ENCODE results near the gene ZBTB20.

Gene ZBTB20

DNA sequence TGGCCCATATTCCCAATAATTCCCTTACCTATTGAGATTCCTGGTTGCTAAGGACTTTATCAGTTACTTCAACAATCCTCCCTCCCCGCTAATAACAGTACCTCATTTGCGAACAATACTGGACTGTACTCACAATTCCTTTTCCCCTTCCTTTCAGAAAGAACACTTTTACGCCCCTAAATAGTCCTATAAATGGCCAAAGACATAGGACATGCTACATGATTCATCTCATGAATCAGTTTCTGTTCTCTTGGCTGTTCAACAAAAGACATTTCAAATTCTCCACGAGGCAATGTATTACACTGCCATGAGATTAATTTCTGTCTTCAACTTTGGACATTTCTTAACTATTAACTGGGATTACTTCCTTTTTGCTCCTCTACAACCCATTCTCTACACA, 588.8 kb downstream of the ZBTB20 start:
- Mint-ChIP-seq H3K9me3 (no peaks in the 10 kb centered on the region), H3K4me3 (no peak overlapping the region), H3K36me3 (ENCODE audit: low read depth) (peaks cover 4% of the 10 kb centered on the region), H3K4me1 (no peaks in the 10 kb centered on the region), H3K27me3 (no peaks in the 10 kb centered on the region), H3K27ac (no peak overlapping the region)
- ATAC-seq (no peak), DNase-seq (no peak)

DNA sequence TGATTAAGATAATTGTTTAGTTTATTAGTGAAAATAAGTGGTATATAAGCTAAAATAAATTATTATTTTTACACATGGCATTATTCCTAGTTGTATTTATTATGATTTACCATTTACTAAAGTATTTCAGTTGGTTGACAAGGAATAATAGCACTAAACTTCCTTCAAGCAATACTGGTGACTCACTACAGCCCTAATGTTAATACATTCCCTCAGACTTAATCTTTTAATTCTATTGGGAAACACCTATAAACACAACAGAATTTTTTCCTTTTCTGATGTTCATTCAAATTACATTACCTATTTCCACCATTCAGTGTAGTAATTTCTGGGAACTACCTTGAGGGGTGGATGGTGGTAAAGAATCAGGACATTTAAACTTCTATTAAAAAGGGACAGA, 589.3 kb downstream of the ZBTB20 start:
- Mint-ChIP-seq H3K27ac (no peak overlapping the region), H3K27me3 (no peaks in the 10 kb centered on the region), H3K9me3 (no peaks in the 10 kb centered on the region), H3K36me3 (ENCODE audit: low read depth) (peaks cover 4% of the 10 kb centered on the region), H3K4me1 (no peaks in the 10 kb centered on the region), H3K4me3 (no peak overlapping the region)
- no peak for ATAC-seq
- DNase-seq = no peak

DNA sequence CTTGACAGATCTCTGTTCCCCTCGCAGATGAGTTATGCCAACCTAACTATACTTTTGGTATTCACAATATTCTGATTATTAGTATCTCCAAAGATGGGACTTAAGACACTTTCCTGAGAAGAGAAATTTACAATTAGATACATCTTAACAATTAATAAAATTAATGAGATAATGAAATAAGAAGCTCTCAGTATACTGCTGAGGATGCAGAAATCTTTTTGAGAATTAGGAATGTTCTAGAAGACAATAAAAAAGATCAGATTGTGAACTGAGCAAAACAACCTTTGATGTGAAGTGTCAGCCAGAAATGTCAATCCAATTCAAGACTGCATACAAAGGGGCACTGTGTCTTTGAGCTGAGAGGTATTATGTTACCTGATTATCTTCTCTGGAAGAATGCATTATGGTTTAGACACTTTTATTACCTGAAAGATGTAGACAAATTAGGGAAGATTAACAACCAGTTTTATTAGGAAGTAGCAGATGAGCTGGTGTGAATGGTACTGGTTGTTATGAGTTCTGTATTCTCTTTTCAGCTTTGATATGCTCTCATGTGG, 590.4 kb downstream of the ZBTB20 start:
- Mint-ChIP-seq H3K4me3 (no peak overlapping the region), H3K36me3 (ENCODE audit: low read depth) (no peaks in the 10 kb centered on the region), H3K4me1 (peaks cover 3% of the 10 kb centered on the region), H3K9me3 (no peaks in the 10 kb centered on the region), H3K27me3 (no peaks in the 10 kb centered on the region), H3K27ac (no peak overlapping the region)
- DNase-seq (no peak), ATAC-seq (no peak)

DNA sequence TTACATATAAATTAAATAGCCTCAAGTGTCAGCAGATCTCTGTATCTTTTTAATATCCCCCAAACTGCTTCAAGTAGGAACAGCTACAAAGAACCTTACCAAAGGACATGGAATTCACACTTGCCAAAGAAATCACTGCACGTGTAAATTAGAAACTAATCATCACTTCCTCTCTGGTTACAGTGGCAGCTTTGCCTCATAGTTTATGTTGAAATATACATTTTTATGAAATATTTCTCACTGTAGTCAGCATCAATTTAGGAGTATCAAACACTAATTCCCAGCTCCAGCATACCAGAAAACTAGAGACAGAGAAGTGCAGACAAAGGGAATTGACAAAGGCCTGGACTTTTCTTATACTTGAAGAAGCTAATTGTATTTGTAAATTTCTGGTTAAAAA, 592.4 kb downstream of the ZBTB20 start:
- Mint-ChIP-seq H3K27ac (no peak overlapping the region), H3K4me3 (no peak overlapping the region), H3K27me3 (no peaks in the 10 kb centered on the region), H3K9me3 (no peaks in the 10 kb centered on the region), H3K36me3 (ENCODE audit: low read depth) (no peaks in the 10 kb centered on the region), H3K4me1 (peaks cover 3% of the 10 kb centered on the region)
- ATAC-seq (no peak), DNase-seq (no peak)

DNA sequence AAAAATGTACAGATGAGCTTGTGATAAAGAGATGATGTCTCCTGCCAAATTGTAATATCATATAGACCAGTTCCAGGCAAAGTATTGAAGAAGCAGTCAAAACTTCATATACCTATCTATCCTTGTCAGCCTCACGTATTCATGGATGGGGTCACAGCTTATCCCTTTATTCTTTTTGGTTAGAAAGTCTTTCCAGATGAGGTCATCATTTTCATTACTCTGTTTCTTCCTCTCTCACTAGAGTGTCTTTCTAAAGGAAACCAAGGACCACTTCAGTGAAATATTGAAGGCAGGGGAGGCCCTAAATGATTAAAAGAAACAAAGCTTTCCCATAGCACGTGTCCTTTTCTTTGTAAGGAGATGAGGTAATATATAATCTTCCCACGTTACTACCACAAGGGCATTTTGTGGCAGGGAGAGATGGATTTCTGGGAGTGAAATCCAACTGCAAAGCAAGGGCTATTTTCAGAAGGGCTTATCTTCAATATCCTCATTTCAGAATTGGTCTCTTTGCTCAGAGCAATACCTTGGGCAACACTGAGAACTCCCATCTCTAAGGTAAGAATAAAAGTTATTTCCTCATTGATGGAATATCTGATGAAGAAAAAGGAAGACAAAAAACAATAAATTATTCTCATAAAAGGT, 593.0 kb downstream of the ZBTB20 start:
- no peak for DNase-seq
- no peaks in the 10 kb centered on the region for H3K36me3 Mint-ChIP-seq (ENCODE audit: low read depth)
- peaks cover 3% of the 10 kb centered on the region for H3K4me1 Mint-ChIP-seq
- no peak overlapping the region for H3K27ac Mint-ChIP-seq
- no peak overlapping the region for H3K4me3 Mint-ChIP-seq
- H3K27me3 Mint-ChIP-seq = no peaks in the 10 kb centered on the region
- no peak for ATAC-seq
- no peaks in the 10 kb centered on the region for H3K9me3 Mint-ChIP-seq

DNA sequence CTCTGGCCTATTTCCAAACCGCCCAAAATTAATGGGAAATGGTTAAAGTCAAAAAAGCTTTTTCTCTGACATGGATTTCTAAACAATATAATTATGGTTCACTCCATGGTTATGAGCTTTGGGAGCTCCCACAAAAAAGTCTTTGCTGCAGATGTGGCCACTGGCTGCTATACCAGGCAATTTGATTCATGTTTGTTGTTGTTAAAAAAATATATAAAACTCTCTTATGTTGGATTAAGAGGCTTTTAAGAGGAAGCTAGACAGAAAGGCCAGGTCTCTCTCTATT, 594.6 kb downstream of the ZBTB20 start:
- Mint-ChIP-seq H3K27me3 (no peaks in the 10 kb centered on the region), H3K9me3 (no peaks in the 10 kb centered on the region), H3K4me1 (peaks cover 3% of the 10 kb centered on the region), H3K36me3 (ENCODE audit: low read depth) (no peaks in the 10 kb centered on the region), H3K27ac (no peak overlapping the region), H3K4me3 (no peak overlapping the region)
- no peak for DNase-seq
- ATAC-seq = no peak

DNA sequence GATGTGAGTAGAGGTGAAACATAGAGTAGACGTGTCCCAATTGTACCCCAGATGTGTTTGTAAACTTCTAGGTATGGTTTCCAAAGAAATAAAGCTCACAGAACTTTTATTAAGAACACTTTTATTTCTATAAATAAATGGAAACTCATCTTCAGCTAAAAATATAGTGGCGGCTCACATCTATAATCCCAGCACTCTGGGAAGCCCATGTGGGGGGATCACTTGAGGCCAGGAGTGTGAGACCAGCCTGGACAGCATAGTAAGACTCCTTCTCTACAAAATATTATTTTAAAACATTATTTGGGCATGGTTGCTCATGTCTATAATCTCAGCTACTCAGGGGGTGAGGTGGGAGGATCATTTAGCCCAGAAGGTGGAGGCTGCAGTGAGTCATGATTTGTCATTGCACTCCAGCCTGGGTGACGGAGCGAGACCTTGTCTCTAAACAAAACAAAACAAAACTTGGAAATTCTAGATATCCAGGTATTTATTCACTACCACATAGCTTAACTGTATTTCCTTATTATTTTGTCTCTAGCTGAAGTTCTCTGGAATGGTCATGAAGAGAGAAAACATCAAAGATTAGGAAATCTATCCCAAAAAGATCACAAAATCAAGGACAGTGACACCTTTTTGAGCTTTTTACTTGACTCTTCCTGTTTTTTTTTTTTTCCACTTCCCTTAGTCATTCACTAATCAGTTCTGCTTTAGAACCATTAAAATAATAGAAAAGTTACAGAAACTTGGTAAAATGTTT, 595.1 kb downstream of the ZBTB20 start:
- ATAC-seq (no peak), DNase-seq (no peak)
- H3K27me3 Mint-ChIP-seq = no peaks in the 10 kb centered on the region
- H3K36me3 Mint-ChIP-seq (ENCODE audit: low read depth) = no peaks in the 10 kb centered on the region
- H3K4me1 Mint-ChIP-seq = peaks cover 3% of the 10 kb centered on the region
- no peaks in the 10 kb centered on the region for H3K9me3 Mint-ChIP-seq
- H3K4me3 Mint-ChIP-seq = no peak overlapping the region
- no peak overlapping the region for H3K27ac Mint-ChIP-seq

DNA sequence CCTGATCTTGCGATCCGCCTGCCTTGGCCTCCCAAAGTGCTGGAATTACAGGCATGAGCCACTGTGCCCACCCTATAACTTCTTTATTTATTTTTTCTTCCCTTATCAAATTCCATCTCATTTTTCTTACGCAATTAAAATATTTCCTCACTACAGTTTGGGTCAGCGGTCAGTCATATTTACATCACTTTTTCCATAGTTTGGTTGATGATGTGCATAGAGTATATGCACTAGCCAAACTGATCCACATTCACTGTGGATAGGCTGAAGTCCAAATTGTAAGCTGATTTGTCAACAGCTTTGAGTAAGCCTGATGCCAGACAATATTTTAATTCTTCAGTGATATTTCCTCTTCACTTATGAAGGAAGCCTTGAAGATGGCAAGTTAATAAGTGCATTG, 596.9 kb downstream of the ZBTB20 start:
- Mint-ChIP-seq H3K27ac (no peak overlapping the region), H3K4me1 (peaks cover 3% of the 10 kb centered on the region), H3K27me3 (no peaks in the 10 kb centered on the region), H3K36me3 (ENCODE audit: low read depth) (no peaks in the 10 kb centered on the region), H3K4me3 (no peak overlapping the region), H3K9me3 (no peaks in the 10 kb centered on the region)
- ATAC-seq (no peak), DNase-seq (no peak)

DNA sequence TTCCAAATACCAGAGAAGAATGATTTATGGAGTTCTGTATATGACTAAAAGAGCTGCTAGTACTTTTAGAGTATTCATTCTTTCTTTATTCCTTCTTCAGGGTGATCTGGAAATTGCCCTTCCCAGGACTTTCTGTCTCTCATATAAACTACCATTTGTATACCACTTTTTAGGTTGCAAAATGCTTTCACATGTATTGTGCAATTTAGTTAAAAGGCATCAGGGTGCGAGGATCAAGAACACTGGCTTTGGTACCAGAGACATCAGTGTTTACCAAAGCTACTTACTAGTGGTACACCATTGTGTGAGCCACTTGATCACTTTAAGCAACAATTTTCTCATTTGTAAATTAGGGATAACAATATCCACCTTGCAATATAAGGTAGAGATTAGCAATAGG, 601.9 kb downstream of the ZBTB20 start:
- H3K27me3 Mint-ChIP-seq = no peaks in the 10 kb centered on the region
- H3K4me3 Mint-ChIP-seq = no peak overlapping the region
- peaks cover 3% of the 10 kb centered on the region for H3K4me1 Mint-ChIP-seq
- no peaks in the 10 kb centered on the region for H3K9me3 Mint-ChIP-seq
- ATAC-seq (no peak), DNase-seq (no peak)
- H3K36me3 Mint-ChIP-seq (ENCODE audit: low read depth) = no peaks in the 10 kb centered on the region
- no peak overlapping the region for H3K27ac Mint-ChIP-seq

DNA sequence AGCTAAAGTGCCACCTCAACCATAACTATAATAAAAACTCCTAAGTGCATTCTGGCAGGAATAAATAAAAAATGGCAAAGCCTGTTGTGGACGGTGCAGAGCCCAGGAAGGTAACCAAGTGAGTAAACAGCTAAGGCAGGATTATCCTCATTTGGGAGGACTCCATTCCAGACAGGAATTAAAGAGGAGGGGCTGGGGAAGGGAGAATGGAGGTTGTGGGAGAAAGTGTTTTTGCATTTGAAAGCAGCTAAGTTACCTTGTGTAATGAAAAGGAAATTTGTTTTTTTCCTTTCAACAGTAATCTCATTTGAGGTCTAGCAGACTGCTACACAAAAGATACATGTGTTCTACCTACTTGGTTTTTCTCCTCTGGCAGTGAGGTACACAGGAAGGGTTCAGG, 604.7 kb downstream of the ZBTB20 start:
- Mint-ChIP-seq H3K4me3 (no peak overlapping the region), H3K9me3 (no peaks in the 10 kb centered on the region), H3K4me1 (peaks cover 8% of the 10 kb centered on the region), H3K27ac (no peak overlapping the region), H3K36me3 (ENCODE audit: low read depth) (peaks cover under 1% of the 10 kb centered on the region), H3K27me3 (no peaks in the 10 kb centered on the region)
- DNase-seq (no peak), ATAC-seq (no peak)

DNA sequence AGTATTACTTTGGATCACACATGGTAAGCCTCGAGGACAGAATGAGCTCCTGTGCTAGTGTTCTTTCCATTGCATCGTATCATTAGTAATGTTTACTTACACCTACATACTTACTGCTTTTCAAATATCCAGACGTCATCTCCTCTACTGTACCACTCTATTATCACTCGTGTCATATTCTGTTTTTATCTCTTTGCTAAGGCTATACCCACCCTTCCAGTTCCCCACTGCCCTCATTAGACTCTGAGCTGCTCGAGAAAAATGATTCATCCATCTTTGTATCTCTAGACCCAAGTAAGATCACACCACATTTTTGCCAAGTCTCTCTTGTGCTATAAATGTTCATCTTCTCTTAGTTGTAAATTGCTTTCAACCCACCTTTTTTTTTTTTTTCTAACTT, 607.6 kb downstream of the ZBTB20 start:
- peaks cover 11% of the 10 kb centered on the region for H3K4me1 Mint-ChIP-seq
- ATAC-seq (no peak), DNase-seq (no peak)
- H3K36me3 Mint-ChIP-seq (ENCODE audit: low read depth) = peaks cover 8% of the 10 kb centered on the region
- H3K4me3 Mint-ChIP-seq = no peak overlapping the region
- H3K27me3 Mint-ChIP-seq = no peaks in the 10 kb centered on the region
- H3K27ac Mint-ChIP-seq = no peak overlapping the region
- H3K9me3 Mint-ChIP-seq = peaks cover 10% of the 10 kb centered on the region

DNA sequence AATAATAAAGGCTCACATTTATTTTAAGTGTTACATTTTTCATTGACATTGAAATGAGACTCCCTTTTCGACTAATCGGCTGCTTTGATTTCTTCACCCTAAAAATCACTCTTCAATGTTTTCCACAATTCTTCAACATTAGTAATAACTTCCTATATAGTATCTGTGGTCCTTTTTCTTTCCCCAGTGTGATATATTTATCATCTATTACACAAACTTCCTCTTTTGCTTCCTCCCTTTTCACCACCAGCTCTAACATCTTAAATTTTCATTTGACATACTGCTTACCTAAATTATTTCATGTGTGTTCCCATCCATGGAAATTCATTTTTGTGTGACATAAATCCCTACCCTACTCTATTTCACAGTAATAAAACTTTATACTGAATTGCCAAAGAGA, 608.9 kb downstream of the ZBTB20 start:
- ATAC-seq (no peak), DNase-seq (no peak)
- H3K27me3 Mint-ChIP-seq = no peaks in the 10 kb centered on the region
- H3K9me3 Mint-ChIP-seq = peaks cover 21% of the 10 kb centered on the region
- H3K4me1 Mint-ChIP-seq = peaks cover 18% of the 10 kb centered on the region
- no peak overlapping the region for H3K4me3 Mint-ChIP-seq
- peaks cover 18% of the 10 kb centered on the region for H3K36me3 Mint-ChIP-seq (ENCODE audit: low read depth)
- H3K27ac Mint-ChIP-seq = no peak overlapping the region

DNA sequence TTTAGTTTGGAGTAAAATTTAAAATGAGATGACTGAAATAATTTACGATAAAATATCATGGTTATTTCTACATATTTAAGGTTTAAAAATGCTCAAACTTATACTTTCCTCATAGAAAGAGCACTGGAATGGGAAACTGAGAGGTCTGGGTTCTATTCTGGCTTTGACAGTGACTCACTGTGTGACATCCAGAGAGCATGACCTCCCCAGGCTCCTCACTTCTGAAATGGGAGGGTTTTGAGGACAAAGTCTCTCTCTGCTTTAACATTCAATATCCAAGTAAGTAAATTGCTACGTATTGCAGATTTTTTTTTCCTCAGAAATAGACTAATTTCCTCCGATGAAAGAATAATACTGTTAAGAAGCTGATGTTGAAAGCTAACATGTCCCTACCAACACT, 618.6 kb downstream of the ZBTB20 start:
- peaks cover 4% of the 10 kb centered on the region for H3K4me1 Mint-ChIP-seq

DNA sequence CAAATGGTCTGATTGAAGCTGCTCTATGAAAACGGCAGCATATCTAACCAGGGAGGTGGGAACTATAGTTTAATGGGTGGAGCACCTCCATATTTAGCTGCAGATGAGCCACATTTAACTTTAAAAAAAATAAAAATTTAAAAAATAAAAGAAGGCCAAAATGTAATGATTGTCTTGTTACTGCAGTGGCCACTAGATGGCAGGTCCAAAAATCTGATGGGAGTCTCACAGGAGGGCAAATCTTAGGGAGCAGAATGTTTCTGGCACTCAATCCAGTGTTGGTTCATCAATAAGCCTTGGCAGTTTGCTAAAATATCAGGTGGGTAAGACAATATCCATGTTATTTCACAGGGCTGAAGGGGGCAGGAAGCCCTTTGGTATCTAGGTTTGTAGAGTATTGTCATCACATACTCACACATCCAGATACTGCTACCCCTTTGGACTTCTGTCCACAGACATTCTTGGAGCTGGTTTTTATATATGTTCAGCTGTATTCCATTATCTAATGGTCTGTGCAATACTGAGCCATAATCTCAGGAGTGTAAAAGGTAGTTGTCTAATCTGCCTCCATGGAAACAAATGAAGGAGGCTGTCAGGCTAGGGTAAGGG, 619.9 kb downstream of the ZBTB20 start:
- Mint-ChIP-seq H3K27ac (no peak overlapping the region), H3K4me1 (no peaks in the 10 kb centered on the region), H3K36me3 (ENCODE audit: low read depth) (peaks cover 5% of the 10 kb centered on the region), H3K4me3 (no peak overlapping the region), H3K9me3 (no peaks in the 10 kb centered on the region), H3K27me3 (no peaks in the 10 kb centered on the region)
- DNase-seq (no peak), ATAC-seq (no peak)

More for the DNA sequence above, 618.6 kb downstream of the ZBTB20 start:
- H3K27ac Mint-ChIP-seq = no peak overlapping the region
- ATAC-seq = no peak
- H3K9me3 Mint-ChIP-seq = peaks cover 6% of the 10 kb centered on the region
- H3K36me3 Mint-ChIP-seq (ENCODE audit: low read depth) = peaks cover 14% of the 10 kb centered on the region
- no peaks in the 10 kb centered on the region for H3K27me3 Mint-ChIP-seq
- DNase-seq = no peak
- no peak overlapping the region for H3K4me3 Mint-ChIP-seq

DNA sequence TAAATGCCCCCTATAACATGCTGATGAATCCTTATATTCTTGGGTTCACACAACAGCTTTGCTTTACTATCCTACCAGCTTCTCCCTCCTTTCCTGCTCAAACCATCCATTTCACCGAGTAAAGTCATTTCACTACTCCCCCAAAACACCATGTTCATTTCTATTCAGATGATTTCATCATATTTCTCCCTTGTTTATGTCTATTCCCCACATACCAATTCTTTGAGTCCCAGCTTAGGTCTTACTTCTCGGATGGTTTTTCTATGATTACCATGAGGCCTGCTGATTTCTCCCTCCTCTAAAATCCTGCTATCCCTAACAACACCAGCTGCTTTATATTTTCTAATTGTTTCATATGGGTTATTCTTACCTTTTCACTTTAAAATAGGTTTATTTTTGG, 621.8 kb downstream of the ZBTB20 start:
- no peak overlapping the region for H3K27ac Mint-ChIP-seq

More for the DNA sequence above, 621.8 kb downstream of the ZBTB20 start:
- no peak for DNase-seq
- Mint-ChIP-seq H3K36me3 (ENCODE audit: low read depth) (no peaks in the 10 kb centered on the region), H3K27me3 (no peaks in the 10 kb centered on the region), H3K9me3 (no peaks in the 10 kb centered on the region), H3K4me3 (no peak overlapping the region), H3K4me1 (no peaks in the 10 kb centered on the region)
- ATAC-seq = no peak

Data from activated naive CD8-positive, alpha-beta T cell treated with anti-CD3 and anti-CD28 coated beads, Interleukin-2, amount 50 U/mL, for 24 hours (primary cell).